ENCODE data around the gene EFHD1.
"Not testable (repeated sequence)": the region's sequence is repeated elsewhere in the genome, so short reads cannot be mapped to it uniquely, and the experiment has no call there.

EFHD1 gene

DNA sequence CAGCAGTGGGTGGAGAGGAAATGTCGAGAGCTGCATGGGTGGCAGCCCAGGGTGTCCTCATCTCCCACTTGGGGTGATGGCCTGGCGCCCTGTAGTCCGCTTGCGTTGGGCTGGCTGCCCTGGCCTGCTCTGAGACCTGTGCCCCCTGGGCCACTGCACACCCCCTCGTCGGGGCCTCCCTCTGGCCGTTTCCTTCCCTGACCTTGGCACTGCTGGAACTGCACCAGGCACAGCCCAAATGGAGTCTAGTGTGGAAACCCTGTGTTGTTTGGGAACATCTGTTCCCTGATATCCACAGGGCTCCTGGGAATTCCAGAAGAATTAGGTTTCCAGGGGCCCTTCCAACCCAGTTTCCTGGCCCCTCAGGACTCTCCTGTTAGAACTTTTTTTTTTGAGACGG lies 13.9 kb downstream of the EFHD1 start:
- DNase-seq (ENCODE audit: extremely low read depth in 1 of 2, low read depth in 1 of 2) = no peak

DNA sequence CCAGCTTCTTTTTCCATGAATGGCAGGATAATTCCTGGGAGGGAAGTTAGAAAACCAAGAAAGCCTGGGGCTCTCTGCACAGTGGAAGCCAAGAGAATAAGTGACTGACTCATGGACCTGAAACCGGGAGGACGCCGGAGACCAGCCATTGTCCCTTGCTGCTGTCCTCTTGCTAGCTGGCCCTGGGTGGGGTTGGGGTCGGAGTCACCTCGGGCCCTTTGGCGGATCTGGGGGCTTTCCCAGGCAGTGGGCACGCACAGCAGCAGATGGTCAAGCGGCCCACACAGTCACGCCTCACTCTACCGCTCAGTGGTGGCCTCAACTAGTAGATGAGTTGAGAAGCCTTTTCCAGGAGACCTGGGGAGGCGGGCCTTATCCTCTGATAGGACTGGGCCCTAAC lies 15.6 kb downstream of the EFHD1 start:
- no peak for DNase-seq (ENCODE audit: extremely low read depth in 1 of 2, low read depth in 1 of 2)

DNA sequence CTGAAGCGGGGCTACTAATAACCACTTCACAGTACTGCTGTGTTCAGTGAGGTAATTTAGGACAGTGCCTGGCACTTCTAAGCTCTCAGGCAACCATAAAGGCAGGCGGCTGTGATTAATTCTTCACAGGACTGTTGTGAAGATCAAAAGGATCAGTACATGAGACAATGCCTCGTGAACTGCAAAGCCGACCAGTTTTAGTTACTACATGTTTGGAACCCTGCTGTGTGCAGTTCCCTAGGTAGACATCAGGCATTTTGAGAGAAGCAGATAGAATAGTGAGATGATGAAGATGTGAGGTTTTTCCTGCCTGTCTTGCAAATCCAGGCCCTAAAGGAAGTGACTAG lies 19.1 kb downstream of the EFHD1 start:
- DNase-seq (ENCODE audit: extremely low read depth in 1 of 2, low read depth in 1 of 2) = no peak

DNA sequence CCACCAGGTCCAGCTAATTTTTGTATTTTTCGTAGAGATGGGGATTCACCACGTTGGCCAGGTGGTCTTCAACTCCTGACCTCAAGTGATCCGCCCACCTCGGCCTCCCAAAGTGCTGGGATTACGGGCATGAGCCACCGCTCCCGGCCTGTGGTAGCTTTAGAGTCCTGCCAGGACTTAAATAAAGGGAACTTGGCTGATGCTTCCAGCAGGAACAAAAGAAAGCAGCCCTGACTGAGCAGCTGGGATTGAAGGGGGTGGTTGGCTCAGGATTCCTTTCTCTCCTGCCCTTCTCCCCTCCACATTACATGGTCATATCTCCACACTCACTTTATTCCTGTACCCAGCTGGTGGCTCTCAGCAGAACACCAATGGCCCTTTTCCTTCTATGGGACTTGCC lies 20.0 kb downstream of the EFHD1 start:
- DNase-seq (ENCODE audit: extremely low read depth in 1 of 2, low read depth in 1 of 2) = no peak

DNA sequence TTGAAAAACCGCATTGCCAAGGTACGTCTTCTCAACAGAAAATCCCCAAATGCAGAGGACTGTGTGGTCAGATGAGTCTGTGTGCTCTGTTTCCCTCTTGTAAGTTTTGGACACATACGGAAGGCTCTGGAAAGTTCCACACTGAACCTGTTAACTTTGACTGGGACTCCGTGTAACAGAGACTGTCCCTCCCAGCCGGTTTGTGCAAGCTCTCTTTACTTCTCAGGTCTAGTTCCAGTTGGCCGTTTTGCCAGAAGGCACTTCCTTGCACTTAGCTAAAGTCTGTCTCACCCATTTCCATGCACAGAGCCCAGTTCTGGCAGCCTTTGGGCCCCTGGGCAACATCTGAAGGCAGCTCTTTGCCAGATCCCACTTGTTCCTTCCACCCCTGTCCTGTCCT lies 22.0 kb downstream of the EFHD1 start:
- no peak for DNase-seq (ENCODE audit: extremely low read depth in 1 of 2, low read depth in 1 of 2)

DNA sequence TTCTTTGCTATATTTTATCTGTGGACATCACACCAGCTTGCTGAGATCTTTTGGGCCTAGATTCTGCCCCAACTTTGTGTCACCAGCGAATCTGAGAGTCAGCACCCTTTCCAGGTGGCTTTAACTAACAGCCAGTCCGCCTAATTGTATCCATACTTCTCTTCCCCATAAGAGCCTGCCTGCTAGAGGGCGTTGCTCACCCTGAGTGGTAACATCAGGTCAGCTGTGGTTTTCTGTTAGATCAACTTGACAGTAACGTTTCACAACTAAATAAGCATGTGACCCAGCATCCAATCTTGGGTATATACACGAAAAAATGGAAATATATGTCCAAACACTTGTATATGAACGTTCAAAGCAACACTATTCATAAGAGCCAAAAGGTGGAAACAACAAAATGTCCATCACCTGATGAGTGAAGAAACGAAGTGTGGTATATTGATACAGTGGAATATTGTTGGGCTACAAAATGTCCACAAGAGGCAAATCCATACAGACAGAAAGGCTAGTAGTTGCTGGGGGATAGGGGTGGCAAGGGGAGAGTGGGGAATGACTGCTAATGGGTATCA lies 24.9 kb downstream of the EFHD1 start:
- no peak for DNase-seq (ENCODE audit: extremely low read depth in 1 of 2, low read depth in 1 of 2)

DNA sequence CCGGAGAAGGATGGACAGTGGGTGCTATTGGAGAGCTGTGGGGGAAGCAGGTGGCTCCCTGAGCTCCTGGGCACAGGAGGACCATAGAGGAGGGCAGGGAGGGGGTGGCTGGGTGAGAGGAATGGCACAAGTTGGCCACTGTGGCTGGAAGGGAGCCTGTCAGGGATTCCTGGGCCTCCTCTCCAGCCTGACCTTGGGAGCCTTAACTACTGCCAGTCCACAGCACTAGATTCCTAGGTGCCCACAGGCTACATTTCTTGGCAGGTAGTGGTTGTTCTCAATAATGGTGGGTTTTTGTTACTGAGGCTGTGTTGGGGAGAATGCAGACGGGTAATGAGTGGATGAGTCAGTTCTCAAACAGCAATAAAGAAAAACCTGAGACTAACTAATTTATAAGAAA lies 26.0 kb downstream of the EFHD1 start:
- DNase-seq (ENCODE audit: extremely low read depth in 1 of 2, low read depth in 1 of 2) = no peak

DNA sequence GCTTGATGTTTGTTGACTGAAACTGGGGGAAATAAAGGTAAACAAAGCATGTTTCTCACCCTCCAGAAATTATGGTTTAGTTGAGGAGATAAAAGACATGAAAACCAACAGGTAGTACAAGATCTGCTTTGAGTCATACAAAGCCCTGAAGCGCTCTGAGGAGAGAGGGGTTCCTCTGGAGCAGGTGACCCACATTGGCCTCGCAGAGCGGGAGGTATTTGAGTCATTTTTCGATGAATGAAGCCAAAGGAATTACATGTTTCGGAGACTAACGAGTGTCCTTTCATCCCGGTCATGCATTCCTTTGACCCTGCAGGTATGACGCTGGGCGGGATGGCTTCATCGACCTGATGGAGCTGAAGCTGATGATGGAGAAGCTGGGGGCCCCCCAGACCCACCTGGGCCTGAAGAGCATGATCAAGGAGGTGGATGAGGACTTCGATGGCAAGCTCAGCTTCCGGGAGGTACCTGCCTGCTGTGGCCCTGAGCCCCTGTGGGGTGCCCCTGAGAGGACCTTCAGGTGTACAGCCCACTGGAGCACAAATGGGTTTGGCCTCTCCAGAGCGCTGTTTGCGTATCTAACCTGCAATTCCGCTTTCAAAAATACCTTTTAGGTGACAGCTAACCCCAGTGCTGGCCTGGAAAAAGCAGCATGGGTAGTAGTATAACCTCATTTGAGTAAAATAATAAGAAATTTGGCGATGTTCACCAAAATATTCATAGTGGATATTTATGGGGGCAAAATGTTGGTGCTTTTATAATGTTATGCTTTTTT lies 29.3 kb downstream of the EFHD1 start:
- DNase-seq (ENCODE audit: extremely low read depth in 1 of 2, low read depth in 1 of 2) = no peak

DNA sequence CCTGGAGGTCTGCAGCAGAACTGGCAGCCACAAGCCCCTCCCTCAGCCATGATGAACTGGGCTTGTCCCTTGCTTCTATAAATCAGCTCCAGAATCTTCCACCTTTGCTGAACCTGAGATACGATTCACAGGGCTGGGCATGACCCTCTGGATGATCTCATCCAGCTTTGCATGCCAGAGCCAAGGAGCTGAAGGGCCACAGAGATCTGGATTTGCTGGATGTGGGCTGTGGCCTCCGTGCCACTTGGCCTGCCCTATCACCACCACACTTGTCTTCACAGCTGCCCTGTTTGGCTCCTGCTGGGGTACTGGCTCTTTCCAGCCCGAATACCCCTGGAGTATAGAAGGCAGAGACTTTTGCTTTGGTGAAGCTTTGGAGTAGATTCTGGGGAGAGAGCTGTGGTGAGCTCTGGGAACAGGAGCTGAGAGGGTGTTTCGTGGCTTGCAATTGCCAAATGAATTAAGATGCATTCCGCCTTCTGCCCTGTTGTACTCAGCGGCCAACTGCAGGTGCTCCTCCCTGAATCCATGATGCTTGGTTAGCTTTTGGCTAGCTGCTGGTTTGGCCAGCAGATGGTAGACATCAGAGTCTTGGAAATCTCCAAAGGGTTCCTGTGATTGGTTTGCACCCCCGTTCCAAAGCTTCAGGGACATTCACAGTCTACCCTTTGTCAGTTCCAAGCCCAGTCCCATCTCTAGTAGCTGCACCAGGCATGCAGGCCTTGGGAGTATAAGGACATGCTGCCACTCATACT lies 32.8 kb downstream of the EFHD1 start:
- DNase-seq (ENCODE audit: extremely low read depth in 1 of 2, low read depth in 1 of 2) = no peak

DNA sequence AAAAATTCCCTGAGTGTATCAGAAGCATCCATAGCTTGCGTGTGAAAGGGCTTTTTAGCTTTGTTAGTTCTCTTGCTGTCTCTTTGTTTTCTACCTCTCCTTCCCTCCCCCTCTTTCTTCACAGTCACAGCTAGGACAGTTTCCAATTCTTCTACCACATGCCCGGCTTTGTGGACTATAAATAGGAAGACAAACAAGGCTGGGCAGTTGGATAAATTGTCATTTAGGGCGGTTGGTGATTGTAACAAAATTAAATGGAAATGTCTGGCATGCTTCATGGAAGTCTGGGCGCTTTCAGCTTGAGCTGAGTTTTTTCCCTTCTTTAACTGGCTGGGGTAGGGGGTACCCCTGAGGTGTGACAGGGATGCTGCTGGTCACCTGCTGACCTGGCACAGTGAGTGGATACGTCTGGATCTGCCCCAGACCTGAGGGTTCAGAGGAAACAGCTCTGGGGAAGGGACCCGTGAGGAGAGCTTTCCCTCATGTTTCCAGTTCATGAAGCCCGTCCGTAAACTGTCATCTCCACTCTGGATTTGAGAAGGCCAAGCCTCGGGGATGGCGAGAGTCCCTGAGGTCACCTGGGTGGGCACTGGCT lies 34.7 kb downstream of the EFHD1 start:
- no peak for DNase-seq (ENCODE audit: extremely low read depth in 1 of 2, low read depth in 1 of 2)

DNA sequence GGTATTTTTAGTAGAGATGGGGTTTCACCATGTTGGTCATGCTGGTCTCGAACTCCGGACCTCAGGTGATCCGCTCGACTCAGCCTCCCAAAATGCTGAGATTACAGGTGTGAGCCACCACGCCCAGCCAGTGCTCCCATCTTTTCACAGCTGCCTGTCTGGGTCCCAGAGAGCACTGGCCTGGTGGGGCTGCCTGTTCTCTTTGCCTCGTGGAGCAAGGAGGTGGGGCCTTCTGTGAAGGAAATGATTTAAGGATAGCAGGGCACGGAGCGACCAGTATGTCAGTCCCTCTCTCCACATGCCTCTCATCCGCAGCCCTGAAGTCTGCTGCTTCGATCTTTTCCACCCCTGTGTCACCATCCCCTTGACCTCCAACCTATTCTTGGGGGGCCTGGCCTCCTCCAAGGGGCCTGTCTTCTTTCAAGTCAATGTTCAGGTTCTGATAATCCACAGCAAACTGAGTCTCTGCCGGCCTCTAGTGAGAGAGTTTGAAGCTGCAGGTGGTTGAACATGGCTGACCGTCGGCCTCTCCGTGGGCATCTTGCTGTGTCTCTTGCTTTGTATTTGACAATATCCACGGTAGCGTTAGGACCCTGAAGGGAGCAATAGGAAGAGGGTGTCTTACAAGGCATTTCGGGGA lies 35.5 kb downstream of the EFHD1 start:
- no peak for DNase-seq (ENCODE audit: extremely low read depth in 1 of 2, low read depth in 1 of 2)

DNA sequence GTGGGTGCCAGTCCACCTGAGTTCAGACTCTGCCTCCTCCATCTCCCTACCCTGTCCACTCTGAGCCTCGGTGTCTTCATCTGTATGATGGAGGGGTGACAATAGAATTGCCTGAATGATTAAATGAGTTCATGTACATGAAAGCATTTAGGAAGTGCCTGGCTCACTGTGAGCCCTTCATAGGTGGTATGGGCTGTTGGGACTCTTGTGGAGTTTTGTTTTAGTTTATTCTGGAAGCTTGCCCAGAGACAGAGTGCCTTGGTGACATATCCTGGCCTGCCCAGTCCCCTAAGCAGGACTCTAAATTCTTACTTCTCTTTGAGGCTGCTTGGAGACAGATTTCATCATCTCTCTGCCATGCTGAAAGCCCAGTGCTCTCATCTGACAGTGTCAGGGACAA lies 39.2 kb downstream of the EFHD1 start:
- DNase-seq (ENCODE audit: extremely low read depth in 1 of 2, low read depth in 1 of 2) = no peak

DNA sequence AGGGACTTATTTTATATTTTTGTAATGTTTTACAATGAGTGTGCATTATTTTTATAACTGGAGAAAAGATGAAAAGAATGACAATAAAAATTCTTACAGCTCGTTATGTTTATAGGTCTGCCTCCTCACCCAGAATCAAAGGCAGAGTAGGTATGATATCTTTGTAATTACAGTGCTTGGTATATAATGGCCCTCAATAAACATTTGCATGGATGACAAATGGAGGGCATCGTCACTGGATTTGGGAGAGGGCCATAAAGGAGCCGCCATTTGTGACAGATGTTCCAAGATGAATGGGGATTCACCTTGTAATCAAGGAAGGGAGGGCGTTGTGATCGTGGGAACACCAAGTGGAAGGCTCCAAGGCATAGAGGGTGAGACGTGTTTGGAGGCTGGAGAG lies 41.1 kb downstream of the EFHD1 start:
- DNase-seq (ENCODE audit: extremely low read depth in 1 of 2, low read depth in 1 of 2) = no peak

DNA sequence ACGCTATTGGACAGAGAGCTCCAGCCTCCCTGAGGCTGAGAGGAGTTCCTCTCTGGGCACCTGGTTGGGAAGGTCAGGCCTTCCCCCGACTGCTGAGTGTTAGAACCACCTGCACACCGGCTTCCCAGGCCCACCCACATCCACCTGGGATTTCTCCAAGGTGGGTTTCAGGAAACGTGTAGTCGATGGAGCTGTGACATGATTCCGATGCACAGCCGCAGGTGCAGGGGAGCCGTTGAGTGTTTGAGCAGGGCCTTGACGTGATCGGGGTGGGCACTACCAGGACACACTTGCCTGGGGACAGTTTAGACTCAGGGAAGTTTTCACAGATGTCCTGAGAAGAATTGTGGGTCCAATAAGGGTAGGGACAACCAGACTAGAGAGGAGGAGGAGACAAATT lies 42.0 kb downstream of the EFHD1 start:
- no peak for DNase-seq (ENCODE audit: extremely low read depth in 1 of 2, low read depth in 1 of 2)

DNA sequence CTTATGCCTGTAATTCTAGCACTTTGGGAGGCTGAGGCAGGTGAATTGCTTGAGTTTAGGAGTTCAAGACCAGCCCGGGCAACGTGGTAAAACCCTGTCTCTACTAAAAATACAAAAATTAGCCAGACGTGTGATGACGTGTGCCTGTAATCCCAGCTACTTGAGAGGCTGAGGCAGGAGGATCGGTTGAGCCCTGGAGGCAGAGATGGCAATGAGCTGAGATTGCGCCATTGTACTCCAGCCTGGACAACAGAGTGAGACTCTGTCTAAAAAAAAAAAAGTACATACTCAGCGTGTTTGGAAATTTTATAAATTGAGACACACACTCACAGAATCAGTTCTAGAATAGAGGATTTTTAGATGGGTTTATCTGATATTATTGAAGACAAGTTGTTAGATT lies 46.6 kb downstream of the EFHD1 start:
- no peak for DNase-seq (ENCODE audit: extremely low read depth in 1 of 2, low read depth in 1 of 2)

DNA sequence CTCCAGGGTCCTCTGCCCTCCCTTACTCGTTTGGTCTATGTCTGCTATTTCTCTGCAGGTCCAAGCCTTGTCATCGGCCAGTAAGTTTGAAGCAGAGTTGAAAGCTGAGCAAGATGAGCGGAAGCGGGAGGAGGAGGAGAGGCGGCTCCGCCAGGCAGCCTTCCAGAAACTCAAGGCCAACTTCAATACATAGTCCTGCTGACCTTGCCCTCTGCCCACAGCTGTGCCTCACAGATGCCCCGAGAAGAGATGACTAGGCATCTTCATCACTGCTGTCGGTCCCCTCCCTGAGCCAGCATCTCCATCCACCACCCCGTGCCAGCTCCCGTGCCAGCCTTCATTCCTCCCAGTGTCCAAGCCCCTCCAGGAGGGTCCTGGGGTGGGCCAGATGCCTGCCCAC lies 48.1 kb downstream of the EFHD1 start:
- DNase-seq (ENCODE audit: extremely low read depth in 1 of 2, low read depth in 1 of 2) = no peak

DNA sequence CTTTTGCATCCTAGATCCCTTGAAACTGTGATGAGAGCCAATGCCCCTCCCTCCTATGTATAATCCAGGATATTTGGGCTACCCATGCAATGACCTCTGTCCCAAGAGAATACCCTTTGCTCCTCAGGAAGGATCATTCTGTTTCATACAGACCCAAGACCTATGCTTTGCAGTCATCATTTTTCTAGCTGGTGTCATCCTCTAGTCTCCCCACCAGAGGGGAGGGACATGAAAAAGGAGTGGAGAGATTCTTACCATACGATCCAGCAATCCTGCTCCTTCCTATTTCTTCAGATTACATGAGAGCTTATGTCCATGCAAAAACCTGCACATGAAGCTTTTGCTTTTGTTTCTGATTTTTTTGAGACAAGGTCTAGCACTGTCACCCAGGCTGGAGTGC lies 50.0 kb downstream of the EFHD1 start:
- no peak for DNase-seq (ENCODE audit: extremely low read depth in 1 of 2, low read depth in 1 of 2)

DNA sequence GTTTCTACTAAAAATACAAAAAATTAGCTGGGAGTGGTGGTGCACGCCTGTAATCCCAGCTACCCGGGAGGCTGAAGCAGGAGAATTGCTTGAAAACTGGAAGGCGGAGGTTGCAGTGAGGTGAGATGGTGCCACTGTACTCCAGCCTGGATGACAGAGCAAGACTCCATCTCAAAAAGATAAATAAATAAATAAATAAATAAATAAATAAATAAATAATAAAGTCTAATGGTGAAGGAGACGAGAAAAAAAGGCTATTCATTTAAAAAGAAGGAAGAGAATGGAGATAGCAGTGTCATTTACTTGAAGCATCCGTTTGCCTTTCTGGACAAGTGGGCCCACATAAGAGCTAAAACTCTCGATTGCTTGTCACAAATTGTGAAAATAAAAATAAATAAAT lies 52.0 kb downstream of the EFHD1 start:
- not testable (repeated sequence) for DNase-seq (ENCODE audit: extremely low read depth in 1 of 2, low read depth in 1 of 2)

DNA sequence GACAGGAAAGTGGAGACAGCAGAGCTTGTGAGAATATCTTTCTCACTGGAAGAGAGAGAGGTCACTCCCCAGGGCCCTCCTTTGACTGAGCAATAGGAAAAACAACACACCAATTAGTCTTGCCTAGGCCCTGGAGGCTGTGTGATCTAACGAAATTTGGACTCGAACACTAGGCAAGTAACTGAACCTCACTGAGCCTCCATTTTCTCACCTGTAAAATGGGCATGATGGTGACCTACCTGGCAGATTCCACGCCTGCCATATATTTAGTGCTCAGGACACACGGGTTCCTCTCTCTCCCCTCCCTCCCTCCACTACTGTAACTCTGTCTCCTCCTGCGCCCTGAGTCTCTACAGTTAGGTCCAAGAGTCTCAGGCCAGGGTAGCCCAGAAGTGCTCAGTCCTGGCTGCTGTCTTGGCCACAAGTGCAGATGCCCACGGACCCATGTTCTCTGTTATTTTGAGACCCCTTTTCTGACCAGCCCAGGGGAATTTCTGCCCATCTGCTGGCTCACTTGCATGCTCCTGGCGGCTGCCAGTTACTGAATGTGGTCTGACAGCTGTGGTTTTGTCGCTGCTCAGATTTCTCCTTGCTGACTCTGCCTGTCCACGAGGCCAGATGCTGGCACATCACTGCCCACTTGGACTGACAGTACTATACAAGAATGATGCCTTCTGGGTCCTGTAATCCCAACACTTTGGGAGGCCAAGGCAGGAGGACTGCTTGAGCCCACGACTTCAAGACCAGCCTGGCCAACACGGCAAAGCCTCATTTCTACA lies 54.2 kb downstream of the EFHD1 start:
- DNase-seq (ENCODE audit: extremely low read depth in 1 of 2, low read depth in 1 of 2) = no peak

DNA sequence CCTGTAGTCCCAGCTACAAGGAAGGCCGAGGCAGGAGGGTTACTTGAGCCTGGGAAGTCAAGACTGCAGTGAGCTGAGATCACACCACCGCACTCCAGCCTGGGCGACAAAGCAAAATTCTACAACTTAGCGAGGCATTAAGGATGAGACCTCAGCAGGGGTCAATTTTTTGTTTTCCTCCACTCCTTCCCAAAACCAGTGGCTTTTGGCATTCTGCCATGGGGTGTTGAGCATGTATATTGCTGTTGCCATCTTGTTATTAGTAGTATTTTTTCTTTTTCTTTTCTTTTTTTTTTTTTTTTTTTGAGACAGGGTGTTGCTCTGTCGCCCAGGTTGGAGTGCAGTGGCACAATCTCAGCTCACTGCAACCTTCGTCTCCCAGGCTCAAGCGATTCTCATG lies 54.8 kb downstream of the EFHD1 start:
- DNase-seq (ENCODE audit: extremely low read depth in 1 of 2, low read depth in 1 of 2) = no peak

All from stimulated activated CD8-positive, alpha-beta memory T cell treated with anti-CD3 and anti-CD28 coated beads, Interleukin-7, amount 100 ng/mL, for 48 hours (primary cell).